ENCODE measurements around the gene NEU2.
"Not testable (repeated sequence)": the region's sequence is repeated elsewhere in the genome, so short reads cannot be mapped to it uniquely, and the experiment has no call there.

Gene NEU2

DNA sequence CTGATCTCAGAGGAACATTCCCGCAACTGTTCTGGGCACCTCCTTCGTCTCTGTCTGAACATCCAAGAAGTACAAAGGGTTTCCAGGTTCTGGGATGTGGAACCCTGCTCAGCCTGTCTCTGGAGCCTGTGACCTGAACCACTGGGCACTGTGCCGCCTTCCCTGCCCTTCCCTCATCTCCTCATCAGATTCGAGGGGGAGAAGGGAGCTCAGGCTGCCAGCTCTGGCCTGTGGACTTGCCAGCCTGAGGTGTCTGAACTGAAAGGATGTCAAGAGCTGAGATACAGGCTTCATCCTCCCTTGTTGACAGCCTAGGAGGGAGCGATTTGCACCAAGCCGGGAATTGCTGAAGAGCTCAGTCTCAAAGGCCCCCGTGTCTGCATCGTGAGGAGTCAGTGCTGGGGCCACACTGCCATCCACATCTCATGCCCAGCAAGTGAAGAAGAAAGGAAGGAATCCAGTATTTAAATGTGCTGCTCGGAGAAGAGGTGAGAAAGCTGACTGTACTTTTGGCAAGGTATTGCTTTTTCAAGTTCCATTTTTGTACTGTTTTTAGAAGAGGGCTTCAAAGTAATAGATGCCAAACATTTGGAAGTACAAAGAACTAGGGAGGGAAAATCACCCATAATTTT is 12.6 kb downstream of the NEU2 start:
- Histone ChIP-seq H3K27ac (ENCODE audit: low read depth in 2 of 2, low read length in 2 of 2) (no peak overlapping the region), H3K4me3 (ENCODE audit: low read length in 2 of 2) (no peak overlapping the region)

DNA sequence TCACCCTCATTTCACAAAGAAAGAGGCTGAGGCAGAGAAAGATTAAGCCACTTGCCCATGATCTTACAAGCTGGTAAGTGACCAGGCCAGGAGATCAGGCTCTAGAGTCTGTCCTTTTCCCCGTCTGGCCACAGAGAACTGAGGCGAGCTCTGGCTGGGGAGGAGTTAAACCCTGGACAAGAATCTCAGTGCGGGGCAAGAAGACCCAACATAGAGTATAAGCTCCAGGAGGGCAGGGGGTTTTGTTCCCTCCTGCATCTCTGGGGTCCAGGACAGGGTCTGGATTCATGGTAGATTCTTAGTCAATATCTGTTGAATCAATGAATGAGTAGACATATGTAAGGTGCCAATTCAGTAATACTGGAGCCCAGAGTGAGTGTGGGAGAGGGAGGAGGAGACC is 14.7 kb downstream of the NEU2 start:
- Histone ChIP-seq H3K4me3 (ENCODE audit: low read length in 2 of 2) (no peak overlapping the region), H3K27ac (ENCODE audit: low read depth in 2 of 2, low read length in 2 of 2) (no peak overlapping the region), H3K9me3 (ENCODE audit: control insufficient read depth in 2 of 2, low read length in 2 of 2) (no peaks in the 10 kb centered on the region), H3K27me3 (ENCODE audit: control insufficient read depth in 2 of 2, insufficient read depth in 2 of 2, low read length in 2 of 2) (no peaks in the 10 kb centered on the region), H3K9ac (ENCODE audit: low read depth in 1 of 2, low read length in 2 of 2) (no peak overlapping the region), H3K4me1 (ENCODE audit: control insufficient read depth in 2 of 2, insufficient read depth in 2 of 2, low read length in 2 of 2) (no peaks in the 10 kb centered on the region), H3K36me3 (ENCODE audit: control insufficient read depth in 2 of 2, insufficient read depth in 2 of 2, low read length in 2 of 2) (no peaks in the 10 kb centered on the region)

More for the DNA sequence above, 12.6 kb downstream of the NEU2 start:
- Histone ChIP-seq H3K9ac (ENCODE audit: low read depth in 1 of 2, low read length in 2 of 2) (no peak overlapping the region), H3K4me1 (ENCODE audit: control insufficient read depth in 2 of 2, insufficient read depth in 2 of 2, low read length in 2 of 2) (no peaks in the 10 kb centered on the region), H3K9me3 (ENCODE audit: control insufficient read depth in 2 of 2, low read length in 2 of 2) (no peaks in the 10 kb centered on the region), H3K36me3 (ENCODE audit: control insufficient read depth in 2 of 2, insufficient read depth in 2 of 2, low read length in 2 of 2) (no peaks in the 10 kb centered on the region), H3K27me3 (ENCODE audit: control insufficient read depth in 2 of 2, insufficient read depth in 2 of 2, low read length in 2 of 2) (no peaks in the 10 kb centered on the region)

DNA sequence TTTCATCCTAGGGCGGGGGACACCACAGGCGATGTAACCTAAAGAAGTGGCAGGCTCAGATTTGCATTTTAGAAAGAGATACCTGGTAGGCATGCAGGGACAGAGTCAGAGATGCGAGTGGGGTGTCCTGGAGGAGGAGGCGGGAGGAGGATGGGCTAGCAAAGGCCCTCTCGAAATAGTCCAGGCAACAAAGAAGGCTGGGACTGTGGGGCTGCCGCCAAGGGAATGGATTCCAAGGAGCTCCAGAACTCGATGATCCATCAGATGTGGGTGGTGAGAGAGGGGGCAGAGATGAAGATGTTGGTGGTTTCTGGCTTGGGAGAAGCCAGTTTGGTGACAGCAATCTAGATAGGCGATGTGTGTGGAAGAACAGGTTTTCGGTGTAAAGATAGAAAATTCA is 15.2 kb downstream of the NEU2 start:
- Histone ChIP-seq H3K9me3 (ENCODE audit: control insufficient read depth in 2 of 2, low read length in 2 of 2) (no peaks in the 10 kb centered on the region), H3K27ac (ENCODE audit: low read depth in 2 of 2, low read length in 2 of 2) (no peak overlapping the region), H3K4me3 (ENCODE audit: low read length in 2 of 2) (no peak overlapping the region), H3K36me3 (ENCODE audit: control insufficient read depth in 2 of 2, insufficient read depth in 2 of 2, low read length in 2 of 2) (no peaks in the 10 kb centered on the region), H3K9ac (ENCODE audit: low read depth in 1 of 2, low read length in 2 of 2) (no peak overlapping the region), H3K4me1 (ENCODE audit: control insufficient read depth in 2 of 2, insufficient read depth in 2 of 2, low read length in 2 of 2) (no peaks in the 10 kb centered on the region), H3K27me3 (ENCODE audit: control insufficient read depth in 2 of 2, insufficient read depth in 2 of 2, low read length in 2 of 2) (no peaks in the 10 kb centered on the region)

GRCh38 chr2:233048569-233049193 is 16.2 kb downstream of the NEU2 start:
- H3K9me3 ChIP-seq (ENCODE audit: control insufficient read depth in 2 of 2, low read length in 2 of 2): no peaks in the 10 kb centered on the region
- H3K27me3 ChIP-seq (ENCODE audit: control insufficient read depth in 2 of 2, insufficient read depth in 2 of 2, low read length in 2 of 2): no peaks in the 10 kb centered on the region
- H3K9ac ChIP-seq (ENCODE audit: low read depth in 1 of 2, low read length in 2 of 2): no peak overlapping the region
- H3K4me3 ChIP-seq (ENCODE audit: low read length in 2 of 2): no peak overlapping the region
- no peak overlapping the region for H3K27ac ChIP-seq (ENCODE audit: low read depth in 2 of 2, low read length in 2 of 2)
- no peaks in the 10 kb centered on the region for H3K36me3 ChIP-seq (ENCODE audit: control insufficient read depth in 2 of 2, insufficient read depth in 2 of 2, low read length in 2 of 2)
- H3K4me1 ChIP-seq (ENCODE audit: control insufficient read depth in 2 of 2, insufficient read depth in 2 of 2, low read length in 2 of 2): no peaks in the 10 kb centered on the region

DNA sequence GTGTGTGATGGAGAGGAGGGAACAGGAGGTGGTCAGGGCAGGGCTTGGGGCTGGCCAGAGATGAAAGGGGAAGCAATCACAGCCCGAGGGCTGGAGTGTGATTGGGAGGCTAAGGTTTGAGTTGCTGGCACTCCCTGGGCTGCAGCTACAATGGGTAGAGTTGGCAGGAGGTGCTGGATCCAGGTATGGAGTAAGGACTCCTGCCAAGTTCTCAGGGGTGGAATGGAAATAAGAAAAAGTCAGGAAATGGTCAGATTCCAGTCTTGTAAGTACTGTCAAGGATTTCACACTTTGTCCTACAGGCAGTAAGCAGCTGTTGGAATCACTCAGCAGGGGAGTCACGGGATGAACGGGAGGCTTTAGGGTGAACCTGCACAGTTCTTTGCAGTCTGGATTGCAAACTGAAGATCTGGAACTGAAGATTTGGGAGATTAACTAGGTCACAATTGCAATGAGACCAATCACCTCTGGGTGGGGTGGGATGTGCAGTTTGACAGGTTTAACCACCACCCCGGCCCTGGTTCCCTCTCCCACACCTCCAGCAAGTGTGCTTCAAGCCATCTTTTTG is 16.8 kb downstream of the NEU2 start:
- Histone ChIP-seq H3K9ac (ENCODE audit: low read depth in 1 of 2, low read length in 2 of 2) (no peak overlapping the region), H3K27ac (ENCODE audit: low read depth in 2 of 2, low read length in 2 of 2) (no peak overlapping the region), H3K4me3 (ENCODE audit: low read length in 2 of 2) (no peak overlapping the region), H3K4me1 (ENCODE audit: control insufficient read depth in 2 of 2, insufficient read depth in 2 of 2, low read length in 2 of 2) (peaks cover 0 to 4% of the 10 kb centered on the region in 2 donors), H3K27me3 (ENCODE audit: control insufficient read depth in 2 of 2, insufficient read depth in 2 of 2, low read length in 2 of 2) (peaks cover 0 to under 1% of the 10 kb centered on the region in 2 donors), H3K9me3 (ENCODE audit: control insufficient read depth in 2 of 2, low read length in 2 of 2) (no peaks in the 10 kb centered on the region), H3K36me3 (ENCODE audit: control insufficient read depth in 2 of 2, insufficient read depth in 2 of 2, low read length in 2 of 2) (no peaks in the 10 kb centered on the region)

DNA sequence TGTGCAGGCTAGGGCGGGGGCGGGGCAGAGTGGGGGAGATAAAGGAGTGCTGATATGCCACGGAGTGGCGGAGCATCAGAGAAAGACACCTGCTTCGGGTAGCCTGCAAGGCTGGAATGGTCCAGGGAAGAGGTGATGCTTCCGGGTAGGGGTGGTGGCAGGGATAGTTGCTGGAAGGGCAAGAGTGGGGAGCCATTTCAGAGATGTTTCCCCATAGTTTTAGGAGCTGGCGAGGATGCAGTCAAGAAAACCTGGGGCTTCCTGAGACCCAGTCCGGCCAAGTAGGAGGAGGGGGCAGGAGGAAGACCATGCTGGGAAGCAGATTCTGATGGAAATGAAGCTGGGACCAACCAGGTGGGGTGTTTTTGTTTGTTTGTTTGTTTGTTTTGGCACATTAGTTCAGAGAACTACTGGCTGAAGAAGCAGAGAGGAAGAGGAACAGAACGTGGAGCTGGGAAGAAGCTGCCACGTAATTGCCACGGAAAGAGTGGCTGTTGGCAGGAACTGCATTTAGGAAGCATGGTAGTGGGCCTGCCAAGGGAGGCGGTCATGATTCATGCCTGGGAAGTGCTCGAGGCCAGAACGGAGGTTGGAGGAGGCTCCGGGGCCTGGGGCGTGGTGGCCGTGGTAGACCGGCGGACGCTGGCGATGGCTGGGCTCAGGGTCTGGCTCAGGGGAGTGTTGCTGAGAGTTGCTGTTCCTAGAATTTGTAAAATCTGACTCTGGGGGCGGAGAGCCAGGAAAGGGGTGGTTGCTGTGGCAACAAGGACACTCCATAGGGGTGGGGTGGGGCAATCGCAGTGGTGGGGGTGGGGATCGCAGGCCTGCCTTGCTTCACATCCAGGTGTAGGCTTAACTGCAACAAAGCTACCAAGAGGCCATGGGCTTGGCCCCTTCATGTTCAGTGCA is 19.0 kb downstream of the NEU2 start:
- Histone ChIP-seq H3K9ac (ENCODE audit: low read depth in 1 of 2, low read length in 2 of 2) (no peak overlapping the region), H3K27me3 (ENCODE audit: control insufficient read depth in 2 of 2, insufficient read depth in 2 of 2, low read length in 2 of 2) (peaks cover 0 to 4% of the 10 kb centered on the region in 2 donors), H3K4me1 (ENCODE audit: control insufficient read depth in 2 of 2, insufficient read depth in 2 of 2, low read length in 2 of 2) (peaks cover 0 to 5% of the 10 kb centered on the region in 2 donors), H3K4me3 (ENCODE audit: low read length in 2 of 2) (no peak overlapping the region), H3K36me3 (ENCODE audit: control insufficient read depth in 2 of 2, insufficient read depth in 2 of 2, low read length in 2 of 2) (no peaks in the 10 kb centered on the region), H3K9me3 (ENCODE audit: control insufficient read depth in 2 of 2, low read length in 2 of 2) (no peaks in the 10 kb centered on the region), H3K27ac (ENCODE audit: low read depth in 2 of 2, low read length in 2 of 2) (no peak overlapping the region)

DNA sequence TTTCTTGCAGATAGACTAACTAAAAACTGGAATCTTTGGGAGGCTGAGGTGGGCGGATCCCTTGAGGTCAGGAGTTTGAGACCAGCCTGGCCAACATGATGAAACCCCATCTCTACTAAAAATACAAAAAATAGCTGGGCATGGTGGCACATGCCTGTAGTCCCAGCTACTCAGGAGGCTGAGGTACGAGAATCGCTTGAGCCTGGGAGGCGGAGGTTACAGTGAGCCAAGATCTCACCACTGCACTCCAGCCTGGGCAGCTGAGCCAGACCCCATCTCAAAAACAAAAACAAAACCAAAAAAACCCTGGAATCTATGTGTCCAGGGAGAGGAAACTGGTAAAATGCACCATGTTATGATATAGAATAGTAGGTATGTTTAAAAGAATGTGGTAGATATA is 20.0 kb downstream of the NEU2 start:
- not testable (repeated sequence) for H3K4me1 ChIP-seq (ENCODE audit: control insufficient read depth in 2 of 2, insufficient read depth in 2 of 2, low read length in 2 of 2); H3K9me3 ChIP-seq (ENCODE audit: control insufficient read depth in 2 of 2, low read length in 2 of 2); H3K27me3 ChIP-seq (ENCODE audit: control insufficient read depth in 2 of 2, insufficient read depth in 2 of 2, low read length in 2 of 2); H3K27ac ChIP-seq (ENCODE audit: low read depth in 2 of 2, low read length in 2 of 2); H3K9ac ChIP-seq (ENCODE audit: low read depth in 1 of 2, low read length in 2 of 2); H3K4me3 ChIP-seq (ENCODE audit: low read length in 2 of 2); H3K36me3 ChIP-seq (ENCODE audit: control insufficient read depth in 2 of 2, insufficient read depth in 2 of 2, low read length in 2 of 2)

DNA sequence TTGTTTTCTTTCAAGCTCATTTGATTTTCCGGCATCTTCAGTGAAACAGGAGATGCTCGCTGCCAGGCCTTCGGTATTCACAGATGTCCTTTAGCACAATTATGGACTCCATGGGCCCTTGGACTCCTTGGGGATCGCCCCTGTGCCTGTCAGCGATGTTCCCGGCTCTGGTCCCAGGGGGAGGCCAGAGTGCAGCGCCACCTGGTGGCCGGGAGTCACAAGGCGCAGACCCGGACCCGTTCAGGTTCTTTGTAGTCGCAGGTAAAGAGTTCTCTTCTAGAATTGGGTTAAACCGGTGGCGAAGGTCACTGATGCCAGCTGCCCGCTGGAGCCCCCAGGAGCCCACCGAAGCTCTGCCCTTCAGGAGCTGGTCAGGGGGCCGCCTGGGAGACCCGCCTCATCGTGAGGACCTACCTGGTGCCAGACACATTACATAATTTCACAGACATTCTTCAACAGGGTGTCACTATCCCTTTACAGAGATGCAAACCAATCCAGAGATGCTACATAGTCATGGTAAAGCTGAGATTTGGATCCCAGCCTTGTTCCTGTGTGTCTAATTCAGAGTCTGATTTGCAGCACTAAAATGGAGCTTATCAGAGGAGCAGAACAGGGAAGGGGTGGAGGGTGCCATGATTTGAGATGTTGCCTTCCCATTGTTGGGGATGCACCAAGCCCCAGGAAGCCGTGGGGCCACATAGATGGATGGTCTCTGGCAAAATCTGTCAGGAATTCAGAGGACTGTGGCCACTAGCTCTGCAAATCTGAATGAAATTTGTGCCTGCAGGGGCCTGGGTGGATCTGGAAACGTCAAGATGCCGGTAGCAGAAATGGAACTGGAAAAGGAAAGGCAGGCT is 21.7 kb downstream of the NEU2 start:
- H3K27ac ChIP-seq (ENCODE audit: low read depth in 2 of 2, low read length in 2 of 2): no peak overlapping the region
- H3K9ac ChIP-seq (ENCODE audit: low read depth in 1 of 2, low read length in 2 of 2): peak overlapping the region in 1 of 2 donors; percentile 14
- H3K36me3 ChIP-seq (ENCODE audit: control insufficient read depth in 2 of 2, insufficient read depth in 2 of 2, low read length in 2 of 2): no peaks in the 10 kb centered on the region
- H3K27me3 ChIP-seq (ENCODE audit: control insufficient read depth in 2 of 2, insufficient read depth in 2 of 2, low read length in 2 of 2): peaks cover 0 to 4% of the 10 kb centered on the region in 2 donors
- no peak overlapping the region for H3K4me3 ChIP-seq (ENCODE audit: low read length in 2 of 2)
- H3K9me3 ChIP-seq (ENCODE audit: control insufficient read depth in 2 of 2, low read length in 2 of 2): no peaks in the 10 kb centered on the region
- peaks cover 0 to 7% of the 10 kb centered on the region in 2 donors for H3K4me1 ChIP-seq (ENCODE audit: control insufficient read depth in 2 of 2, insufficient read depth in 2 of 2, low read length in 2 of 2)

GRCh38 chr2:233055362-233055761 is 22.9 kb downstream of the NEU2 start:
- Histone ChIP-seq H3K9me3 (ENCODE audit: control insufficient read depth in 2 of 2, low read length in 2 of 2) (no peaks in the 10 kb centered on the region), H3K4me3 (ENCODE audit: low read length in 2 of 2) (no peak overlapping the region), H3K4me1 (ENCODE audit: control insufficient read depth in 2 of 2, insufficient read depth in 2 of 2, low read length in 2 of 2) (peaks cover 3 to 13% of the 10 kb centered on the region in 2 donors), H3K9ac (ENCODE audit: low read depth in 1 of 2, low read length in 2 of 2) (no peak overlapping the region), H3K27me3 (ENCODE audit: control insufficient read depth in 2 of 2, insufficient read depth in 2 of 2, low read length in 2 of 2) (peaks cover 0 to 4% of the 10 kb centered on the region in 2 donors), H3K27ac (ENCODE audit: low read depth in 2 of 2, low read length in 2 of 2) (no peak overlapping the region), H3K36me3 (ENCODE audit: control insufficient read depth in 2 of 2, insufficient read depth in 2 of 2, low read length in 2 of 2) (no peaks in the 10 kb centered on the region)
